NCI-H2171 (cell line): ENCODE results near the gene HMCES.
A peak's percentile ranks its signal among the peaks of the same experiment; 100 is the strongest.

Source experiments
- DNase-seq: peaks from one replicate; lab custom pipeline; 2025; lab: John Stamatoyannopoulos, UW

The HMCES gene, protein sequence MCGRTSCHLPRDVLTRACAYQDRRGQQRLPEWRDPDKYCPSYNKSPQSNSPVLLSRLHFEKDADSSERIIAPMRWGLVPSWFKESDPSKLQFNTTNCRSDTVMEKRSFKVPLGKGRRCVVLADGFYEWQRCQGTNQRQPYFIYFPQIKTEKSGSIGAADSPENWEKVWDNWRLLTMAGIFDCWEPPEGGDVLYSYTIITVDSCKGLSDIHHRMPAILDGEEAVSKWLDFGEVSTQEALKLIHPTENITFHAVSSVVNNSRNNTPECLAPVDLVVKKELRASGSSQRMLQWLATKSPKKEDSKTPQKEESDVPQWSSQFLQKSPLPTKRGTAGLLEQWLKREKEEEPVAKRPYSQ

GRCh38 chr3:129278439-129278965, at the start of gene HMCES:
Gene HMCES, plus strand, starts transcription at chr3:129278870. Its CDS starts 863 bp downstream, at chr3:129279733.
- peak; percentile 92 for DNase-seq

- DNase-seq: no peak
Measured at GRCh38 chr3:129228891-129229585, 49.6 kb upstream of the HMCES start.

DNA sequence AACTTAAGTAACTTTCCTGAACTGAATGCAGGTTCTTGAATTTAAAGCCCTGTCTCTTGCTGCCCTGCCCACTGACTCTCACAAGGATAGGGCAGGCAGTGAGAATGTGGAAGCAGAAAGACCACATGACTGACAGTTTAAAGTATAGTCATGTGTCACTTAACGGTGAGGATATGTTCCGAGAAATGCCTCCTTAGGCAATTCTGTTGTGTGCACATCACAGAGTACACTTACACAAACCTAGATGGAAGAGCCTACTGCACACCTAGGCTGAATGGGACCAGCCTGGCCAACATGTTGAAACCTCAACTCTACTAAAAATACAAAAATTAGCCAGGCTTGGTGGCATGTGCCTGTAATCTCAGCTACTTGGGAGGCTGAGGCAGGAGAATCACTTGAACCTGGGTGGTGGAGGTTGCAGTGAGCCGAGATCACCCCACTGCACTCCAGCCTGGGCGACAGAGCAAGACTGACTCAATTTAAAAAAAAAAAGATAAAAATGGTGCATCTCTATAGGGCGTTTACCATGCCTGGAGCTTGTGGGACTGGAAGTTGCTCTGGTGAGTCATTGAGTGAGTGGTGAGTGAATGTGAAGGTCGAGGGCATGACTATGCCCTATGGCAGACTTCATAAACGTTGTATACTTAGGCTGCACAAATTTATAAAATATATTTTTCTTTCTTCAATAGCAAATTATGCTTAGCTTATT, 48.2 kb upstream of the HMCES start:
- DNase-seq: no peak

DNA sequence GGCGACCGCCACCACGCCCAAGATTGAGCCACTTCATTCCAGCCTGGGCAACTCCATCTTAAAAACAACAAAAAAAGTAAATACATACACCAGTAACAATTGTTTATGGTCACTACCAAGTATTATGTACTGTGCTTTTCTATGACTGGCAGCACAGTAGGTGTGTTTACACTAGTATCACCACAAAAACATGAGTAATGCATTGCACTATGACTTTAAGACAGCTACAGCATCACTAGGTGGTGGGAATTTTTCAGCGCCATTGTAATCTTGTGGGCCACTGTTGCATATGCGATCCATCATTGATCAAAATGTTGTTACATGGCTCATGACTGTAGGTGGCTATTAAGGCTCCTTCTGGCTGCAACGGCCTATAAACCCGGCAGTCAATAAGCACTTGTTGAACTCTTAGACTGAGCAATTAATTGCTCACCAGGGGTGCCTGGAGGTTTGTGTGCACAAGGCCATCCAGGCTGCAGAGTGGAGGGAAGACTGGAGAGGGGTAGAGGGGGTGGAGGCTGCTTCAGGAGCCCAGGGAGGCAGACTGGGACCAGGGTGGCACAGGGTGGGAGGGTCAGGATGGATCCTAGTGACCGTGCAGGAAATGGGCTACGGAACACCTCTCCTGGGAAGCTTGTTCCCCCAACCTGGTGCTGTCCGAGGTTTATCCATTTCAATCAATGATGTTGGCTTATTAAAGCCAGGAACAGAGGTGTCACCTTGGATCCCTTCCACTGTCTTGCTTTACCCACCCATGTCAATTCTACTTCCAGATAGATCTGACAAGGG, 47.1 kb upstream of the HMCES start:
- no peak for DNase-seq

DNA sequence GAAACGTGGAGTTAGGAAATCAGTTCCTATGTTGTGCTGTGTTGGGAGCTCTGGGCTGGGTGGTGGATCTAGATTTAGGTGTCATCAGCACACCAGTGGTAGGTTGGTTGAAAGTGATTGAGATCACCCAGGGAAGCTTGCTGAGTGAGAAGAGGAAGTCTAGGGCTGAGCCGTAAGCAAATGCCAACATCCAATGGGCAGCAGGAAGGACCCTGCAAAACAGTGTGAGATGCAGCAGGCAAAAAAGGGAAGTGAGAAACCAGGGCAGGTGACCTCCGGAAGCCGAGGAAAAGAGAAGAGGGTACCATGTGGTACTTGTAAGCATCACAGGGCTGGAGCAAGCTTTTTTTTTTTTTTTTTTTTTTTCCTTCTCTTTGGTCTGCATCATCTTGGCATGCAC, 45.1 kb upstream of the HMCES start:
- no peak for DNase-seq

GRCh38 chr3:129234441-129234840, 44.2 kb upstream of the HMCES start:
- no peak for DNase-seq

DNA sequence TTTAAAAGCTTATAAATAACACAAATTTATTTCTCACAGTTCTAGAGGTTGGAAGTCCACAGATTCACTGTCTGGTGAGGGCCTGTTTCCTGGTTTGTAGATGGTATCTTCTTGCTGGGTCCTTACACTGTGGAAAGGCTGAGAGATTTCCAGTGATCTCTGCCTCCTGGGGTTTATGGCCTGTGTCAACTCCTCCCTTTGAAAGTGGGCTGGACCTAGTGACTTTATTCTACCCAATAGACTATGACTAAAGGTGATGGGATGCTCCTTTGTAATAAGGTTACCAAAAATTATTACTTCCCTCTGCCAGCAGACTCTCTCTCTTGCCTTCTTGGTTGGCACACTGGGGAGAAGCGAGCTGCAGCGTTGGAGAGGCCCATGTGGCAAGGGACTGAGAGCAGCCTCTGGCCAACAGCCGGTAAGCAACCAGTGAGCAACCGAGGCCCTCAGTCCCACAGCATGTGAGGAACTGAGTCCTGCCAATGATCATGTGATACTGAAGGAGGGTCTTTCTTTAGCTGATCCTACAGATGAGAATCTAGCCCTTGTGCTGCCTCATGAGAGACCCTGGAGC, 43.2 kb upstream of the HMCES start:
- DNase-seq: no peak

DNA sequence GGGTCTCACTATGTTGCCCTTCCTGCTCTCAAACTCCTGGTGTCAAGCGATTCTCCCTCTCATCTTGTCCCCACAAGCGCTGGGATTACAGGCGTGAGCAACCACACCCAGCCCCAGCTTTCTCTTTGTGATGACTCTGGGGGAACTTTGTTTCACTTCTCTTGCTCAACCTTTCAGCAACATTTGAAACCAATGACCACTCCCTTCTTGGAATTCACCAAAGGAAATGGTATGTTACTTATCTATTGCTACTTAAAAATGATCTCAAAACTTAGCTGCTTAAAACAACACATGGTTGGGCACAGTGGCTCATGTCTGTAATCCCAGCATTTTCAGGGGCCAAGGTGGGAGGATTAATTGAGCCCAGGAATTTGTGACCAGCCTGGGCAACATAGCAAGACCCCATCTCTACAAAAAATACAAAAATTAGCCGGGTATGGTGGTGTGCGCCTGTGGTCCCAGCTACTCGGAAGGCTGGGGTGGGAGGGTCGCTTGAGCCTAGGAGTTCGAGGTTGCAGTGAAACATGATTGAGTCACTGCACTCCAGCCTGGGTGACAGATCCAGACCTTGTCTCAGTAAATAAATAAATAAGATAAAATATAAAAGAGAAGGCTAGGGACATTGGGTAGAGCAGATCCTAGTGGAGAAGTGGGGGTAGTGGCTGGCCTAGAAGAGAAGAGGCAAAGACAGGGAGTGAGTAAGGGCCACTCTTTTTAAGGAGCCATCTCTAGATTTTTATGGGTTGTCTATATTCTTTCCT, 39.5 kb upstream of the HMCES start:
- no peak for DNase-seq

- DNase-seq: no peak
Measured at GRCh38 chr3:129239991-129240390, 38.7 kb upstream of the HMCES start.

- DNase-seq: no peak
Measured at GRCh38 chr3:129240436-129240835, 38.2 kb upstream of the HMCES start.

GRCh38 chr3:129245141-129245540, 33.5 kb upstream of the HMCES start:
- DNase-seq: no peak

- peak; percentile 67 for DNase-seq
Measured at GRCh38 chr3:129245641-129246306, 32.9 kb upstream of the HMCES start.

GRCh38 chr3:129246636-129247035, 32.0 kb upstream of the HMCES start:
- DNase-seq: no peak

- no peak for DNase-seq
Measured at GRCh38 chr3:129248286-129248979, 30.2 kb upstream of the HMCES start.

DNA sequence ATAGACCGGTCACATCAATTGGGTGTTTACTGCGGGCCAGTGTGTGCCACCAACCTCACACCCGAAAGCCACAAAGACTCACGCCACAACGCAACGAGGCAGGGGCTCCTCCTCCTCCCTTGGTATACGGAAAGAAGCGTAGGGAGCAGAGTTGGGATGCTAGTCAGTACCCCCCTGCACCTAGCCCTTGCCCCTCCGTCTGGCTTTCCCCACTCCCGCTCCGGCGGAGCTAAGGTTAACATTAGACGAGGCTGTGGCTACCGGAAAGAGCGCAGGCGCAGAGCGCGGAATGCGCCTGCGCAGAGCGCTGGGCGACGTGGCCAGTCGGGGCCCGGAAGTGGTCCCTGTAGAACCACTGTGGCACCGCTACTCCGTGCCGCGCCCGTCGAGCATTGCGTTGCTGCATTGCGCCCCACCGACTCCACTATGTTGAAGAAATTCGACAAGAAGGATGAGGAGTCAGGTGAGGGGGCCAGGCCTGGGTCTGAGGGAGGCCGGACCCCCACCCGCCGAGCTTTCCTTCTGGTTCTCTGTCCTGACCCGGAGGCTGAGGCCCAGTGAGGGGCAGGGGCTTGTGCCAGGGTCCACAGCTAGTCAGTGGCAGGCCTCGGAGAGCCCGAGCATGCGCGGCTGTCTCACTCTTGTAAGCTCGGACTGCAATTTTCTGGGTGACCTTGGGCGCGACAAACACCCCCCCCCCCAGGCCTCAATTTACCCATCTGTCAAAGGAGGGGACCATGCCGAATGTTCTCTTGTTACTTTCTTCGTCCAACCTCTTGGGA, 29.2 kb upstream of the HMCES start, which contains the start of gene COPG1:
Gene COPG1 (plus strand): TSS at position 323 of the 782 bp plus-strand sequence. CDS start 104 bp downstream, at position 427.
- peak; percentile 80 for DNase-seq

DNA sequence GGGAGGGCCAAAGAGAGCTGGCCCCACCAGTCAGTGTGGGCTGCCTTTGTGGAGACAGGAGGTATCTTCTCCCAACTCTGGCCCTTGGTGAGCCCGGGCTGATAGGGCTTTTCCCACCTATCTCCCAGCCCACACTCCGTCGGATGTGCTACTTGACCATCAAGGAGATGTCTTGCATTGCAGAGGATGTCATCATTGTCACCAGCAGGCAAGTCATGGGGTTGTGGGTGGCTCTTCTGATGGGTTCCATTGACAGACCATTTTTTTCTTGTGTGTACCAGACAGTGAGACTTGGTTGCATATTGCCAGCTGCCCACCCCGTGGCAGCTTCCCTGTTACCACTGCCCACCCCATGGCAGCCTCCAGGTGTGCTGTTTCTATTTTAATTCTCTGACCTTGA, 25.9 kb upstream of the HMCES start:
- no peak for DNase-seq

DNA sequence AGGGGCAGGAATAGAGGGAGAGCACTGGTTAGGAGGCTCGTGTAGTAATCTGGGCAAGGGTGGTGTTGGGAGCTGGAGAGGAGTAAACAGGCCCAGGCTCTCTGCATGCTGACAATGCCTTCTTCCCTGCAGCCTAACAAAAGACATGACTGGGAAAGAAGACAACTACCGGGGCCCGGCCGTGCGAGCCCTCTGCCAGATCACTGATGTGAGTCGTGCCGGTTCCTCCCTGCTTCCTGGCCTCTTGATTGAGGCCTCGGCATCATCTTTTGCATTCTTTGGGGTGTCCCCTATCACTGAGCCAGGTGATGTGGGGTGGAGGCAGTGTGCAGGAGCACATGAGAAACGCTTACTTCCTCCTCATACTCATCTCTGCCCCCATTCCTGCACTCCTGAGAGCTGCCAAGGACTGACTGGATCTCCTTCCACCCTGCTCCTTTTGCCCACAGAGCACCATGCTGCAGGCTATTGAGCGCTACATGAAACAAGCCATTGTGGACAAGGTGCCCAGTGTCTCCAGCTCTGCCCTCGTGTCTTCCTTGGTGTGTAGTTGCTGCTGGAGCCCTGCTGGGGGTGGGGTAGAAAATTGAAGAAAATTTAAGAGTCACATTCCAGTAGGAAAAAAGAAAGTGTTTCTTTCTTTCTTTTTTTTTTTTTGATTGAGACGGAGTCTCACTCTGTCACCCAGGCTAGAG, 24.0 kb upstream of the HMCES start:
- no peak for DNase-seq

DNA sequence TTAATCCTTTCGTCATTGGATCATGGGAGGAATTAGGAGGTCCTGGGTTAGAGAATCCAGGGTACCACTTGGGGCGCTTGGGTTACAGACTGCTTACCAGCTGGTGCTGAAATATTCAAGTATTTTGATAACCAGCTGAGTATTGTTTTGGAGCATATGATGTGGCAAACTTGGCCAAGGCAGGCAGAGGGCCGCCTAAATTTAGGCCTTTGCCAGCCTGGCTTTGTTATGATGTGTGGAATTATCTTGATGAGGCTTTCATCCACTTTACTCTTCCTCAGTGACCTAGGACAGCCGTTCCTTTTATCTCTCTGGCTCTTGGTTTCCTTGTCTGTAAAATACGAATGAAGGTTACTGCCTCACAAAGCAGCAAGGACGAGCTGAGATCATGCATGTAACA, 22.4 kb upstream of the HMCES start:
- no peak for DNase-seq
